OCI-LY1 (cell line): Measurements from ENCODE around the gene TMEM242.

Experiments used
- CTCF ChIP-seq: fragments of 200-600 bp; sonication (generic), shearing (Covaris generic); IDR thresholded peaks from 2 replicates; pipeline ENCODE4 v1.5.1; 2017; ENCODE audit warnings: mild to moderate bottlenecking, antibody characterized with exemption, low read length, moderate library complexity, mixed read lengths
- EZH2 ChIP-seq: fragments of 200-600 bp; sonication (generic), shearing (Covaris generic); IDR thresholded peaks from 2 replicates; pipeline ENCODE4 v1.8.0; 2017; ENCODE audit warnings: borderline replicate concordance, mixed run types, mild to moderate bottlenecking, antibody characterized with exemption, low read length, moderate library complexity, mixed read lengths

DNA sequence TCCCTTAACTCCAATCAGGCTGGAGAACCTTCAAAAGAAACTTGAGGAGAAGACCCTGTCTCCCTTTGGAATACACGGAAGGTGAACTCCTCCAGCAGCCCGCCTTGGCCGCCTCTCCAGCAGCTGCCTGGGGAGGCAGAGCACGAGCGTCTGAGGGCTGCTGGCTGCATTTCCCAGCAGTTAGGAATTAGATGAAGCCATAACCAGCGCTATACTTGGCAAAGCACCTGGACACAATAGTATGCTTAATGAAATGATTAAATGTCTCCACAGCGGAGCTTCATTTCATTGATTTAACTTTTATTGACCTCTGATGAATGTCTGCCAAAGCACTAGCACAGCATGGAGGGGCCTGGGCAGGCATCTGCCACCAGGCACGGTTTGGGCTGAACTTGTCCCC lies 73.5 kb downstream of the TMEM242 start:
- TF ChIP-seq CTCF (no peak), EZH2 (no peak)
